Anterior cingulate cortex (tissue), 58 donors: Measurements from ENCODE around the gene CALCR.
"Not testable (repeated sequence)": the region's sequence is repeated elsewhere in the genome, so short reads cannot be mapped to it uniquely, and the experiment has no call there.

Source experiments
- DNase-seq, 58 donors: peaks; one replicate each; lab custom pipeline; 2025; lab: John Stamatoyannopoulos, UW

Gene CALCR

GRCh38 chr7:93562936-93563335 lies 11.6 kb downstream of the CALCR start:
- no peak for DNase-seq

GRCh38 chr7:93562106-93562505 lies 12.4 kb downstream of the CALCR start:
- no peak for DNase-seq

DNA sequence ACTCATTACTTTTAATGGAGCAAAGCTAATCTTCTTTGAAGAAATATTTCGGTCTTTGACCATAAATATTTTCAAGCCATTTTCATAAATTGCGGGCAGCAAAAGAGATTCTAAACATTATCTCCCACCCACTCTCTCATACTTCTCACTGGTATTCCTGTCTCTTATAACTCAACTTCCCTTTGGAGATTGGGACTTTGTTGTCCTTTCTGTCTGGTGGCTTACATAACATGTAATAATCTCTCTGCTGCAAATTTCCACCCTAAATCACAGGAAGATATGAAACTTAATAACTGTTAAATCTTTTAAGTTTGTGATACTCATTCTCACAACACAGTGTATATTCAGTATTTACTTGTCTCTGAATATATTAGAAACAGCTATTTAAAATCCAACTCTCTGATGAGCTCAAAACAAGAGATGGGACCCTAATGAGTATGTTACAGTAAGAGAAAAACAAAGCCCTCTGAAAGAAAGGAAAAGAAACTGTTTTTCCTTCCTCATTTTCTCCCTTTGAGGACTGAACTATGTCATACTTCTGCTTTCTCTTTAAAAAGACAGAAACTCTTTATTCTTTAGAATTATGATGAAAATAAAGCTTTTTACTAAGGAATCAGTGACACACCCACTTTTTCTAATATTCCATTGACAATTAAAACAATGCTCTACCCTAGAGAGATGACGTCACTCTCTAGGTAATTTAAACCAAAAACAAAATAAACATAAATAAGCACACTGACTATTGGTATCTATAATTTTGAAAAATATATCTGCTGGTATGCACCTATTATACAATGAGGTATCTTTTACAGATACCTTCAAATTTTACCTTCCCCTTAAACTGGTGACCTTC lies 14.7 kb downstream of the CALCR start:
- DNase-seq = no peak

DNA sequence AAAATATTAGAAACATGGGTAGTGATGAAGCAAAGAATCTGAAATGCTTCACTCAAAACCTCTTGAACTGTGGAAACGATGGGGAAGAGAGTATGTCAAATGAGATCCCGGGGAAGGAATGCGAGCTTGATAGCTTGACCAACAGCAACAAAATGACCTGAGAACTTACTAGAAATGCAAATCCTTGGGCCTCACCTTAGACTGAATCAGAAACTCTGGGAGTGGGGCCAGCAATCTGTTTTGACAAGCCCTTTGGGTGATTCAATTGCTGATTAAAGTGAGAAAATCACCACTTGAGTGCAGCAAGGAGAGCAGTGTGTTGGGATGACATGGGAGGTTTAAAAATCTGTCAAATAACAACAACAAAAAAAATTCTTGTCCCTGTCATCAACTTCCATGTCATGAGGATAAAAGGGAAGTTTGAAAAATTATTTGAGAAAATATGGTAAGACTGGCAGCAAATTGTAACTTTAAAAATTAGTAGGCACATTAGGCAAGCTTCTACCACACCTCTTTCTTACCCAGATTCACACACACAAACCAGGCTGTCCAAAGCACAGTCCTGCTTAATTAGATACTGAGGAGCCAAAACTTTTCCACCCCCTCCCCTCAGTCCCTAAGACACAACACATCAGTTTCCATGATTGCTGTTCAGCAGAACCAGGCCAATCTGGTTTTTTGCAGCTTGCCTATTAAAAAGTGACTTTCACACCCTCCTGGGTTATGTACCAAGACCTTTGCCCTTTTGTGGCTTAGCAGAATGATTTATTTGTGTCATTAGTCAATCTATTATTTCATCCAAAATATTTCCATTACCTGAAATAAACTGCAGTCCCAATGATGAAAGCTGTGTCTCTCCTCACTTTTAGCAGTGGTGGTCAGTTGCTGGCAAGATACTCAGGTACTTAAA lies 15.6 kb downstream of the CALCR start:
- no peak for DNase-seq

GRCh38 chr7:93551931-93552330 lies 22.6 kb downstream of the CALCR start:
- DNase-seq = no peak

DNA sequence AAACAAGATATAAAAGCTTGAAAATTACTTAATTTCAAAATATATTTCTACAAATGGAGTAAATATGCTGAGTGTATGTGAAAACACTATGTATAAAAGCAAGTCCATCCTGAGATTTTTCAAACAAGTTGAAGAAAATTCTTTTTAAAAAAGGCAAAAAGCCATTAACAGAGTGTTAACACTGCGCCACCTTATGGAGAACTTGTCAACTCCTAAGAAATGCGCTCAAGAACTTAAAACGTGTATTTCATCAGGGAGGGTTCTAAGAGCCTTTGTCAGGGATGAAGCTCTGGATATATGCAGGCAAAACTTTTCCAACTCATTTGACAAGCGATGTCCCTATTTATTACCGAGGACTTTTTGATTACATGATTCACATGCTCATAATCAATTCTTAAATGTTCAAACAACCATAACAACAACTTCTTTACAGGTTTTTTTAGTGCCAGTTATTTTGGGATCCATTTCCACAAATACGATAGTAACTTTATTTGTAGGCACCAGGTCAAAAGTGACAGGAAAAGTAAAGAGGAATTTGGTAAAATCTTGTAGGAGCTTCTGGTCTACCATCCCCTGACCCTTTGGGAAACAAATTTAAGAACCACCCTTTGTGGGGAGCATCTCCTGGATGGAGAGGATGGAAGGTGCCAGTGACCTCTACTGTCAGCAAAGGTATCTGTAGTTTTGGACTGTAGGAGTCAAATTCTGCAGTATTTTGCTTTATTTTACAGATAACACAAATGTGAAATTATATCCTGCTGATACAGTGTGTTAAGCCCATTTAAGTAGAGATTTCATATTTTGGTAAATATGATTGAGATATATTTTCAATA lies 23.2 kb downstream of the CALCR start:
- DNase-seq = no peak

GRCh38 chr7:93547716-93548115 lies 26.8 kb downstream of the CALCR start:
- no peak for DNase-seq

DNA sequence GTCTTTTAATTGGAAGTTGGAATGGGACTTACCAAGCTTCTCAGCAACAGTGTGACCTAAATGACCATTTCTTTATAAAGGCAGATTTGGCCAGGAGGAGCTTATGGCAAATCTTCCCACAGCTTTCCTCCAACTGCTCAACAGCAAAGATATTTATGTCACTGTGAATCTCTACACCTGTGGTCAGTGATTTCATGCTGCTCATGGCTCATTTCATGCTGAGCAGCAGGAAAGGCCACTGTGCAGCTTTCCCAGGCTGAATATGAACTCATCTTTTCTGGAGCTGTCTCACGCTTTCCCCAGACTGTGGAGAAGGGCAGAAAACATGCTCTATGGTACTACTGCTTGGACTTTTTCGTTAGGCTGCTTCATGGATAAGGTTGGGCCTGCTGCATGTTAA lies 29.8 kb downstream of the CALCR start:
- DNase-seq = no peak

DNA sequence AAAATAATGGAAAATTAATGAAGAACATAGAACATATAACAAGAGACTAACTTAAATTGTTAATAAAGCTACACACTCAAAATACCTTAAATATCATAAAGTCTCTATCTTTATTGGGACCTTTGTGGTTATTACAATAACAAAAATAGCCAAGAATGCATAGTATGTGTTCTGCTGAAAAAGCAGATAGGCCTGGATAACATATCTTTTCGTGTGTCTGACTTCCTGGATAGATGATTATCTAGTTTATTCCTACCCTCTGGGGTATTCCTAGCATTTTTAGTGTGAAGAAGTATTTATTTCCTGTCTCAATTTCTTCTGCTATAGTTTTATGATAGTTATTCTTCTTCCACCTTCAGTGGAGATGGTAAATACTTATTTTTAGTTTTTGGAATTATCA lies 36.5 kb downstream of the CALCR start:
- DNase-seq = no peak

GRCh38 chr7:93535616-93536015 lies 38.9 kb downstream of the CALCR start:
- DNase-seq = no peak

GRCh38 chr7:93530701-93531100 lies 43.8 kb downstream of the CALCR start:
- no peak for DNase-seq

DNA sequence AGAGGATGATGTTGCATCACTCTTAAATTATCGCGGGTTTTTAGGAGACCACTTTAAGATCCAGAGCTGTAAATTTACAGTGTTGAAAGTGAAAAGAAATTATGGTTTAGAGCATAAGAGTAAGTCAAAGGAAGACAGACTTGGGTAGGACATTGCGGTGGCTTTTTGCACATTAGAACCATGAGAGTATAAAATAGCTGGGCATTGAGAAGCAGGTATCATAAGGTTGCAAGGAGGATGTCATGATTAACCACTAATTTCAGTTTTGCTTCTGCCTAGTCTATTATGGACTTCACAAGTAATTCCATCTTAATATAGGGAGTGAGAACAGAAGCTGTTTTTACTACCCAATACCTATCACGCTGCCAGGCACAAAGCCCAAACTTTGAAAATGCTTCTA lies 57.7 kb downstream of the CALCR start:
- no peak for DNase-seq

- no peak for DNase-seq
Observed at GRCh38 chr7:93515144-93515543, 59.4 kb downstream of the CALCR start.

DNA sequence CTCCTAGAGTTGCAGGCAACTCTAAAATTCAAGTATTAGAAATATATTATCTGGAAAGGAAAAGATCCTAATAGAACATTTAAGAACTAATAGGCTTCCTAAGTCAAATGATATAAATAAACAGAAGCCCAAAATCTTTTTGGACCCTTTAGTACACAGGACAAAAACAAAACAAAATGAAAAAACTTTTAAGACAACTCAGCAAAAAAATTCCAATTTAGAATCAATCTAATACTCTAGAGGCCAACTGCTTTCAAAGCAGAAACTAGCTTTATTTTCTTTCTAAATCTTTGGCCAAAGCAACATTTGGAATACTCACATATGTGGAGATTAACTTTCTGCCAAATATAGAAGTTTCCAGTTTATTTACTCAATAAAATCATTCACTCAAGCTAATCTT lies 65.2 kb downstream of the CALCR start:
- no peak for DNase-seq

DNA sequence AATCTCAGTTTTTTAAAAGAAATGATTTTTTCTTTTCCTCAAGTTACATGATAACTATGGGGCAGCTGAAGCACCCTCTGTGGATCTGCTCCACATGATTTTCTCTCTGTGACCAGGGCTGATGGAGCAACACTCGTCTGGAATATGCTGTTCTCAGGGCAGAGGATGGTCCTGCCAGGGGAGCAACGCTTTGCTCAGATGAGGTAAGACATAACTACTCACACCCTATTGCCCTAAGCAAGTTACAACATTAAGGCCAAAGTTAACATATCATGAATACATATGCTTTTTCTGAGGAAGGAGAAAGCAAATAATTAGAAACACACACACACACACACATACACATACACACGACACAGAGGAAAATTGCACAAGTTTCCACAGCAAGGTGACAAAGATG lies 71.4 kb downstream of the CALCR start:
- DNase-seq = no peak

DNA sequence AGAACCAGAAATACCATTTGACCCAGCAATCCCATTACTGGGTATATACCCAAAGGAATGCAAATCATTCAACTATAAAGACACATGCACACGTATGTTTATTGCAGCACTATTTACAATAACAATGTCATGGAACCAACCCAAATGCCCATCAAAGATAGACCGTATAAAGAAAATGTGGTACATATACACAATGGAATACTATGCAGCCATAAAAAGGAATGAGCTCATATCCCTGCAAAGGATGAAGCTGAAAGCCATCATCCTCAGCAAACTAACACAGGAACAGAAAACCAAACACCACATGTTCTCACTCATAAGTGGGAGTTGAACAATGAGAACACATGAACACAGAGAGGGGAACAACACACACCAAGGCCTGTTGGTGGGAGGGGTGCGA lies 82.7 kb downstream of the CALCR start:
- not testable (repeated sequence) for DNase-seq

GRCh38 chr7:93476491-93477344 lies 97.8 kb downstream of the CALCR start:
- DNase-seq = no peak

DNA sequence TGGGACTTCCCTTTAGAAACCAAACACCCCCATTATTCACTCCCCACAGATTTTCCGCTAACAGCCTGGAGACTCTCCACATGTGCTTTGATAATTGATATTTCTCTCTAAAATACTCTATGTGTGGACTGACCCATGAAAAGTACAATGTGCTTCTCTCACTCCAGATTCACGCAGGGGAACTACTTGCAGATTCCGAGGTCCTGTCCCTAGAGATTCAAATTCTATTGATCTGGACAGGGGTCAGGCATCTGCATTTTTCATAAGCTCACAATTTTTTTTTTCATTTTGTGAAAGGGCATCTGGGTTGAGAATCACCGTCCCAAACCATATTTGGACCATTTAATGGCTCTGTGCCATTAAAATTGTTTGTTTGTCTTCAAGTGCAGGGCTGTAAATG lies 98.7 kb downstream of the CALCR start:
- DNase-seq = no peak

DNA sequence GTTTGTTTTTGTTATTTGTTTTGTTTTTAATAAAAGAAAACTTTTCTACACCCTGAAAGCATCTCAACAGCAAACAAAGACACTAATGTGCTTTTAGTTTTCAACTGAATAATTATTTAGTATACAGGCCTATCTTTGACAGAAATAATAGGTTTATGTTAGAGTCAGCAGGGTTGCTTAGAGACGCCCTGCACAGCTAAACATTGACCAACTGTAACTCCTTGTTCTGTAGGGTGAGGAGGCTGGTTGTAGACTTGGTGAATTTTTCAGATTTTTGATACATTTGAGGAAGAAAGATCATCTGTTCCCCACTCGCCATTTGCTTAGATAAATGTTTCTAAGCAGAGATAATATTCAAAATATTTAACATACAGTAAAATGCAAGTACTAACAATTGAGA lies 103.1 kb downstream of the CALCR start:
- no peak for DNase-seq

- no peak for DNase-seq
Observed at GRCh38 chr7:93463764-93464163, 110.8 kb downstream of the CALCR start.
